Aortic smooth muscle cell (primary cell): ENCODE results near the gene DYNLT4. TPM values are rescaled to one million over a fixed set of nuclear protein-coding genes. Genes with fewer than 3 reads are reported as not detected.

Experiments used
- total RNA-seq: library from RNA; depleted of rRNA; stranded (reverse); fragments of >200 nt; gene quantifications from 2 replicates; pipeline ENCODE4 v1.2.3, GENCODE V29; 2014

Gene DYNLT4
- 0.12 TPM in 1 of 2 replicates, not detected in the other for total RNA-seq

GRCh38 chr1:44806704-44807363 lies at the start of gene DYNLT4:
Gene DYNLT4, minus strand, starts transcription at chr1:44807351. Its CDS starts 683 bp downstream, at chr1:44806668.

GRCh38 chr1:44842862-44843655 lies 35.9 kb upstream of the DYNLT4 start, which contains the start of gene PTCH2:
Gene PTCH2, minus strand, starts transcription at chr1:44843253. Its CDS starts 321 bp downstream, at chr1:44842932.

GRCh38 chr1:44808063-44808937 lies 1.1 kb upstream of the DYNLT4 start, which contains the start of gene BTBD19:
Gene BTBD19, plus strand, starts transcription at chr1:44808523. Its CDS starts 298 bp downstream, at chr1:44808821.

GRCh38 chr1:44799770-44800584 lies 7.2 kb downstream of the DYNLT4 start, which contains the start of gene PLK3:
Gene PLK3, plus strand, starts transcription at chr1:44800377. Its CDS starts 87 bp downstream, at chr1:44800464.

GRCh38 chr1:44788120-44788860 lies 18.9 kb downstream of the DYNLT4 start, which contains the start of gene BEST4:
Gene BEST4, minus strand, starts transcription at chr1:44788170. Its CDS starts 465 bp downstream, at chr1:44787705.

GRCh38 chr1:44775078-44775929 lies 31.8 kb downstream of the DYNLT4 start, which contains the start of gene RPS8:
Gene RPS8, plus strand, starts transcription at chr1:44775540. Its CDS starts 57 bp downstream, at chr1:44775597.

Other genes starting within 250 kb of the DYNLT4 start
- gene TMEM53, start 132.9 kb downstream of the DYNLT4 start, total RNA-seq, result 4.9 and 5.0 TPM in 2 replicates
- gene ARMH1, start 132.6 kb downstream of the DYNLT4 start, total RNA-seq, result 0.37 and 0.92 TPM in 2 replicates
- gene RNU5D-1, start 76.2 kb downstream of the DYNLT4 start, total RNA-seq, result not detected in 2 replicates
- 15.3 and 27.3 TPM in 2 replicates for gene KIF2C, start 67.5 kb downstream of the DYNLT4 start, total RNA-seq
- gene RPS8, start 31.8 kb downstream of the DYNLT4 start, total RNA-seq, result 1,243 and 1,276 TPM in 2 replicates
- gene BEST4, start 19.2 kb downstream of the DYNLT4 start, total RNA-seq, result 0.12 and 0.13 TPM in 2 replicates
- gene PLK3, start 7.0 kb downstream of the DYNLT4 start, total RNA-seq, result 29.2 and 29.7 TPM in 2 replicates
- gene BTBD19, start 1.2 kb upstream of the DYNLT4 start, total RNA-seq, result 5.3 and 7.6 TPM in 2 replicates
- gene PTCH2, start 35.9 kb upstream of the DYNLT4 start, total RNA-seq, result 0.12 and 0.40 TPM in 2 replicates
- 40.4 and 51.4 TPM in 2 replicates for gene EIF2B3, start 179.2 kb upstream of the DYNLT4 start, total RNA-seq
- gene HECTD3, start 204.0 kb upstream of the DYNLT4 start, total RNA-seq, result 16.4 and 23.5 TPM in 2 replicates
- gene UROD, start 204.9 kb upstream of the DYNLT4 start, total RNA-seq, result 198 and 213 TPM in 2 replicates